GM23338 (cell line): ENCODE data around the gene FDX1.

Source experiments
- CREB1 ChIP-seq: fragments of 250-450 bp; sonication (Bioruptor Pico); IDR thresholded peaks from 2 replicates; pipeline ENCODE4 v1.5.0; 2020; ENCODE audit warnings: low read depth, mild to moderate bottlenecking, moderate library complexity
- CTCF ChIP-seq, 2 experiments: fragments of 200-600 bp in 1 of 2; sonication (generic) in 1 of 2; conservative IDR thresholded peaks; 2 replicates each; pipeline versions ENCODE4 v1.5.1 to v1.6.1; 2016 to 2017; ENCODE audit warnings: antibody characterized with exemption in 2 of 2, low read depth in 2 of 2, mild to moderate bottlenecking in 2 of 2, moderate library complexity in 1 of 2
- EZH2 ChIP-seq: fragments of 200-600 bp; sonication (generic); IDR thresholded peaks from one replicate; pipeline ENCODE4 v1.8.0; 2017; ENCODE audit warnings: antibody characterized with exemption, mild to moderate bottlenecking, low read depth; ENCODE audit not compliant: unreplicated experiment
- POLR2AphosphoS5 ChIP-seq: IDR thresholded peaks from 2 replicates; pipeline ENCODE4 v1.6.1; 2016; ENCODE audit warnings: antibody characterized with exemption, low read depth
- REST ChIP-seq: IDR thresholded peaks from one replicate; pipeline ENCODE4 v1.6.1; 2018; ENCODE audit warnings: antibody characterized with exemption; ENCODE audit not compliant: unreplicated experiment

GRCh38 chr11:110473706-110474105, 44.0 kb downstream of the FDX1 start:
- TF ChIP-seq CTCF (conservative IDR thresholded peaks at IDR 0.05; ENCODE audit: low read depth in 2 of 2) (no peak), CREB1 (CRISPR knock-in tag) (no peak), POLR2AphosphoS5 (no peak), REST (no peak), EZH2 (no peak)
